GM19438 (cell line): ENCODE results near the gene HPCAL1.
A peak's percentile ranks its signal among the peaks of the same experiment; 100 is the strongest.

Experiments used
- ATAC-seq: cut with Tn5 transposase; IDR thresholded peaks from one replicate; pipeline ENCODE4 v1.9.1; 2021; ENCODE audit warnings: low read depth; ENCODE audit not compliant: unreplicated experiment

Gene HPCAL1

GRCh38 chr2:10399358-10399757, 96.7 kb downstream of the HPCAL1 start:
- no peak for ATAC-seq

- ATAC-seq: no peak
These were observed 97.3 kb downstream of the HPCAL1 start for GRCh38 chr2:10400002-10400401.

- ATAC-seq: no peak
These were observed 97.9 kb downstream of the HPCAL1 start for GRCh38 chr2:10400568-10400977.

GRCh38 chr2:10400978-10401951, 98.6 kb downstream of the HPCAL1 start:
- no peak for ATAC-seq

- ATAC-seq: no peak
These were observed 99.4 kb downstream of the HPCAL1 start for GRCh38 chr2:10402062-10402585.

- ATAC-seq: no peak
These were observed 100.0 kb downstream of the HPCAL1 start for GRCh38 chr2:10402653-10403215.

- ATAC-seq: no peak
These were observed 101.8 kb downstream of the HPCAL1 start for GRCh38 chr2:10404324-10405143.

- ATAC-seq: no peak
These were observed 102.7 kb downstream of the HPCAL1 start for GRCh38 chr2:10405448-10405847.

GRCh38 chr2:10406016-10406415, 103.3 kb downstream of the HPCAL1 start:
- ATAC-seq: no peak

GRCh38 chr2:10406491-10407188, 103.9 kb downstream of the HPCAL1 start:
- no peak for ATAC-seq

- no peak for ATAC-seq
These were observed 104.7 kb downstream of the HPCAL1 start for GRCh38 chr2:10407432-10407831.

- ATAC-seq: peak; percentile 24
These were observed 105.3 kb downstream of the HPCAL1 start for GRCh38 chr2:10407841-10408648.

GRCh38 chr2:10408649-10409579, 106.2 kb downstream of the HPCAL1 start:
- peak; percentile 39 for ATAC-seq

GRCh38 chr2:10410001-10410822, 107.5 kb downstream of the HPCAL1 start:
- peak; percentile 63 for ATAC-seq

- ATAC-seq: peak; percentile 16
These were observed 108.2 kb downstream of the HPCAL1 start for GRCh38 chr2:10410823-10411437.

GRCh38 chr2:10411557-10411956, 108.9 kb downstream of the HPCAL1 start:
- ATAC-seq: no peak

GRCh38 chr2:10412380-10412779, 109.7 kb downstream of the HPCAL1 start:
- no peak for ATAC-seq
